SKM-1 treated with dmso at 0.1 percent for 144 hours (cell line): ENCODE data around the gene DIAPH1.
"Not testable (repeated sequence)": the region's sequence is repeated elsewhere in the genome, so short reads cannot be mapped to it uniquely, and the experiment has no call there.

ENCODE experiments used
- DNase-seq: peaks from one replicate; lab custom pipeline; 2025; ENCODE audit not compliant: unreplicated experiment; lab: John Stamatoyannopoulos, UW

The DIAPH1 gene

DNA sequence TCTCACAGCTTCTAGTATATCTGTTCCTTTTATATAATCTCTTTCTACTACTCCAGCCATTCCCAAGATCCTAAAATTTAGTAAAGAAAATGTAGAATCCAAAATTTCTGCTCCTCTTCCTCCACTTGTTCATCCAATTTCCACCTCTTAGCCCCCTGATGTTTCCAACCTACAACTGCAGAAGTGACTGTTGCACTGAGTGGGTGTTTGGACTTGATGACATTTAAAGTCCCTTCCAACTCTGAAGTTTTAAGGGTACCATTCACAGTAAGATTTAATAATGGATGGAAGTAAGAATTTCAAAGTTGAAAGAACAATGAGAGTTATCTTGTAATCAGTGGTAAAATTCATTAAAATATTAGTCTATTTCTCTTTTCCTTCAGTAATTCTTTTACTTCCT is 5.5 kb downstream of the DIAPH1 start:
- no peak for DNase-seq

DNA sequence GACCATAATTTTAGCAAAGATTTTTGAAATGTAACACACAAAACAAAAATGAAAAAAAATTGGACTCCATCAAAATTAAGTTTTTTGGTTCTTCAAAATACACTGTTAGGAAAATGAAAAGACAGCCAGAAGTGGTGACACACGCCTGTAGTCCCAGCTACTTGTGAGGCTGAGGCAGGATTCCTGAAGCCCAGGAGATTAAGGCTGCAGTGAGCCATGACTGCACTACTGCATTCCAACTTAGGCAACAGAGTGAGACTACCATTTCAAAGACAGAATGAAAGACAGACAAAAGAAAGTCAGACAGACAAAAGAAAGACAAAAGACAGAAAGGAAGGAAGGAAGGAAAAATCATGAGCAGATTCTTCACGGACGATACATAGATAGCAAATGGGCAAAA is 7.5 kb downstream of the DIAPH1 start:
- no peak for DNase-seq

DNA sequence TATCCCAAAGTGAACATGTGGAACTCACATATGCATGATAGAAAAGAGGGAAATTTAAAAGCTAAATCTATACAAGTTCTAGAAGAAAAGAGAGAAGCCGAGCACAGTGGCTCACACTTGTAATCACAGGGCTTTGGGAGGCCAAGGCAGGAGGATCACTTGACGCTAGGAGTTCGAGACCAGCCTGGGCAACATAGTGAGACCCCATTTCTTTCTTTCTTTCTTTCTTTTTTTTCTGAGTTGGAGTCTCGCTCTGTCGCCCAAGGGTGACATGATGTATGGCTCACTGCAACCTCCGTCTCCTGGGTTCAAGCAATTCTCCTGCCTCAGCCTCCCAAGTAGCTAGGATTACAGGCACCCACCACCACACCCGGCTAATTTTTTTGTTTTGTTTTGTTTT is 8.9 kb downstream of the DIAPH1 start:
- DNase-seq, result not testable (repeated sequence)

DNA sequence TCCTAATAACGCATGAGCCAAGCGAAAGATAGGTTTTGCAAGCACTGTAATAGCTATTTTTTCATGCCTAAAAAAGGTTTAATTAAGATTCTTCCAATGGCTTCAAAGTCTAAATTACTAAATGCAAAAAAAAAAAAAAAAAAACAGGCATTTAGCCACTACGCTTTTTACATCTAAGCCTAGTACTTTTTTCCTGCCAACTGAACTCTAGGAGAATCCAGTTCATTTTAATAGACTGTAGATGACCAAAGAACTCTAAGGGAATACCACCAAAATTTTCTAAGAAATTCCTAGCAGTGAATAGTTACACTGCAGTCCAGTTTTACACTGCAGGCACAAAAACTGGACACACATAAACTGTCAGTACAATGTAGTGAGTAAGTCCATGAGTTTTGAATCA is 9.8 kb downstream of the DIAPH1 start:
- no peak for DNase-seq

DNA sequence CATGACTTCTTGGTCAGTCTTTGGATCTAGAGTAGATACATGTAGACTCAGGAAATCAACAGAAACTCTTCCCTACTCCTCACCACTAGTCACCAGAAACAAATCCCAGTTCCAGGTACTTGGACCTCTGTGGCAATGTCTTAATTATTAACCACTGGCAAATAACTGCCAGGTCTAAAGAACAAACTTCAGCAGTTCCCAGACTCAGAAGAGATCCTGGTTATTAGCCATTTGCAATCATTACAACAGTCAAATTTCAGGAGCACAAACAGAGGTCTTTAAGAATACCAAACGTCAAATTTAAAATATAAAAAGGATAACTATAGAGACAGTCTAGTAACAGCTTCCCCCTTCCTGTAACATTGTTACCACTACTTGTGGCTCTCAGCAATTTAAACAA is 10.2 kb downstream of the DIAPH1 start:
- DNase-seq, result no peak

DNA sequence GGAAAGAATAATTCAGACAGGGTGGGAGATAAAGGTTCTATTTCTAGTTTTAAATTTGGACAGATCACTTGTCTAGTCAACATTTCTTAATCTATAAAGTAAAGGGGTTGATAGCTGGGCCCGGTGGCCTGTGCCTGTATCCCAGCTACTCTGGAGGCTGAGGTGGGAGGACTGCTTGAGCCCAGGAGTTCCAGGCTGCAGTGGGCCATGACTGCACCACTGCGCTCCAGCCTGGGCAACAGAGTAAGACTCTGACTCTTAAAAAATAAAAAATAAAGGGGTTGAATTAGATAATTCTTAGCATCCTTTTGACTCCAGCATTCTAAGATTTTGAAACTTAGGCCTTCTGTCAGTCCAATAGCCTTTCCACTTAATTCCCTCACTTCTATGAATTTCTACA is 10.8 kb downstream of the DIAPH1 start:
- DNase-seq, result no peak

DNA sequence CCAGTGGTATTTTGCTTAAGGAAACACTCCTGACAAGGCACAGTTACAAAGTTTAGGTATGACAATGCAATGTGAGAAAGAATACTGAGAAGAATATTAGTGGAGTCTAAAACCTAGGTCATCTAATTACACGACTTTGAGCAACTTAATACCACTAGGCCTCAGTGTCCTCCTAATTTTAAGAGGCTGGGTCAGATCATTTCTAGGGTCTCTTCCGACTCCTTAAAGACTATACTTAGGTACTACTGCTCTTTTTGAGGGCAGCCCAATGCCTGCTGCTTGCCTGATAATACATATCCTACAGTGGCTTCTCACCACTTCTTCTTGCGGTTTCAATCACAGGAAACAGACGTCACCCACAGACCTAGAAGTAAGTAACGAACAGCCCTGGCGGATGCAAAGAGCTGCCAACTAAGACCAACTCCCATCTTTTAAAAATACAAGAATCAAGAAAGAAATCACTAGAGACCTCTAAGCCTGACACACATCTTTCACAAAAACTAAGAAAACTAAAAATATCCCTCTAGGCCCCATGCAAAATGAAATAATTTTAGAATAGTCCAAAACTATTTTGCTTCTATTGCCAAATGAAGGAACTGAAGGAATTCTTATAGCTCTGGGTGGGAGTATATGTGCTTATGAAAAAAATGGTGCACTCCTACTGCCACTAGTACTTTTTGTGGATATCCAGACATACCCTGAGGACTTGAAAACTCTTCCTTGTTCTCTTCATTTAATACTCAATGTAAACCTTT is 13.1 kb downstream of the DIAPH1 start:
- peak; percentile 96 for DNase-seq

DNA sequence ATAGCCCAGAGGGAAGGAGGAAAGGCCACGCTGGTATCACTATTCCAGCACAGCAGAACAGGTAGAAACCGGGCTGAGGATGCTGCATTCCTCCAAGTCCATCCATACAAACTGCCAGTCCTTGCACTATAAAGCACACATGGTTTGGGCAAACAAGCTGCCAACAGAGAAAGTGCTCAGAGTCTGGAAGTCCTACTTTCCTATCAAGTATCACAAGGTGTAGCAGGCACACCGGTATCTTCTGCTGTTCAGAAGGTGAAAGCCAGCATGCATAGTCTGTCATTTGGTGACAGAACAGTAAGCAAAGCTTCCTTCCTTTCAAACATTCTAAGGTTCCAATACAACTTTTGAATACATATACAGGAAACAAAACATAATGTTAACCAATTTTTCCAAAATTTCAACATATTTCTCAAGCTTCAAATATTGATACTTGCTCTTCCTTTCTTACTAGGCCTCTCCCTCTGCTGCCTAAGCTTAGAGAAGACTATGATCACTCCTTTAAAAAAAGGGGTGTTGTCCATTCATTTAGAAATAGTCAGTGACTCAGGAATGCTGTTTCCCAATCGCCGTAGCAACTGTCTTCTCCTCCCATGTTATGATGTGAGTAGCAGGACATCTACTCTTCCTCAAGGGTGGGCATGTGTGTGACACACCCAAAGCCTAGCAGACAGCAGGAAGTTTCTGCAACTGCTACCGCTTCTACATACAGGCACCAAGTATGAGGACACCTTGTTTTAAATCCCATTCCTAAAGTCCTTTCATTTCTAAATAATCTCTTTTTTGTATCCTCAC is 14.7 kb downstream of the DIAPH1 start:
- peak; percentile 98 for DNase-seq

DNA sequence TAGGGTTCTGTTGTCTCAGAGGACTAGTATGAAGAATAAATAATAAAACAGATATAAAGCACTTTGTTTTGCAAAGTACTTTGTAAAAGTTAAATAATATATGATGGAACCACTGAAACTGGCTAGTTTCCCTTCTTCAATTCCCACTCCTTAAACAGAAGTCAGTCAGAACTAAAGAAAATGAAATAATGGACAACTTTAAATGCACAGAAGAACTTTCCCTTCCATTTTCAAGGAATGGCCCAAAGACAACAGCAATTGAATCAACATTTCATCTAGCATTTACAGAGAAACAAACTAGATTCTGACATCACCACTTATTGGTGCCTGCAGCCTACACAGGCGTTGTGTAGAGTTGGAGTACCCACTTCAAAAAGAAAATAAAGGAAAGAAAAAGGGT is 16.2 kb downstream of the DIAPH1 start:
- DNase-seq, result no peak

DNA sequence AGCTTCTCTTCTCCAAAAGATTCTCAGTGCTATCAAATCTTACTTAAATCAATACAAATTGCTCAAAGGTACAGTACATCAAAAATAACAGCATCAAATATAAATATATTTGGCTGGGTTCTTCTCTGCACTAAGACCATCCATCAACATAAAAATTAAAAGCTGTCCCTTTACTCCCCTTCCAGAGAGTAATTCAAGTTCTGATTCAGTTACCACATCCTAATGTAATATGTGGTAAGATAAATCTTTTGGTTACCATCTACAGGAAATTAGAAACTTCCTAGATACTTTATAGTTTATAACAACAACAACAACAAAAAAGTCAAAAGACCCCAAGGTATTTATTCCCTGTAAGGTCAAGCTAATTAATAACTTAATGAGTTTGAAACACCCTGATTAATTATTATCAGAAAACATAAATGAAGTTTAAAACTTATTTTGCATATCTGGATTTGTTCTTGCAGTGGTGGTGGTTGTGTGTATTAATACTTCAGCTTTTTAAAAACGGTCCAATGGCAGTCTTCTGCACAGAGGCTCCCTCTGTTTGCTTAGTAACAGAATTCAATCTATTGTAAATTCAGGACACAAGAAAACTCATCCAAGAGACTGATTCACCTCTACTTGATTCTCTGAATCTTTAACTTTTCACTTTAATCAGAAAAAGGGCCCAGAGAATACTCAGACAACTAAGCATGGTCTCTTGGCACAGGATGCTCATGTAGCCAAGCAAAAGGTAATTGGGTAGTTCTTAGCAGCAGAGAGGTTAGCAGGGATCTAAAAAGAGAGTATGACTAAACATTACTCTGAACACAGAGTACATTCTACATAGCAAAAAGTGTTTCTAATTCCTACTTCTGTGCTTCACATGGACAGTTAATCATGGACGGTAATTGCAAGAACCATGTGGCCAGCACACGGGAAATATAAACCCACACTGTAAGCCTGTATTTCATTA is 20.1 kb downstream of the DIAPH1 start:
- no peak for DNase-seq

DNA sequence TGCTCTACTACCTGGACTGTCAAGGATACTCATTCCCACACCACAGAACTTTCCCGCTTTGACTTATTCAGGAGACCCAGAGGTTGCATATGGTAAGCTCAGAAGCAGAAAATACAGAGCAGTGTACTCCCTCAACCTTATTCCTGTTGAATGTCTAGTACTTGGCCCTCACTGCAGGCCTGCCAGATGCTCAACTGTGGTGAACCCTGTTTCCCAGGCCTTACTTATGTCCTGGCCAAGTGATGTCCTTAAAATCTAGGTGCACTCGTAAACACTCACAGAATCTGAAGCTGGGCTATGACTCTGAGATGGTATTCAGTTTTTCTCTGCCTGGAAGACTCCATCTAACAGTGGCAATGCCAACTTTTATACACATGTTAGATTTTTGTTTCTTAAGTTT is 21.0 kb downstream of the DIAPH1 start:
- no peak for DNase-seq

DNA sequence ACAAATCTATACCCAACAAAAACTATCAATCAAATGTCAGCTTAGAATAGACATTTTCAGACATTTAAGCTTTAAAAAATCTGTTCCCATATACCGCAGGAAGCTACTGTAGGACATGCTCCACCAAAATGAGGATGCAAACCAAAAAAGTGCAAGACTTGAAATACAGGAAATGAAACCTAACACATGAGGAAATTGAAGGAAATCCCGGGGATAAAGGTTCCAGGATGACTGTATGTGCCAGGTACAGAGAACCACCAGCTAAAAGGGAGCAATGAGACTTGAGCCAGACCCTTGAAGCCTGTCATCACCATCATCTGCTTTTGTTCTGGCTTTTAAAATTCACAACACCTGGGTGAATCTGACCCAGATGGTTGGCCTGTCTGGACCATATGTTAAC is 21.4 kb downstream of the DIAPH1 start:
- peak; percentile 26 for DNase-seq

DNA sequence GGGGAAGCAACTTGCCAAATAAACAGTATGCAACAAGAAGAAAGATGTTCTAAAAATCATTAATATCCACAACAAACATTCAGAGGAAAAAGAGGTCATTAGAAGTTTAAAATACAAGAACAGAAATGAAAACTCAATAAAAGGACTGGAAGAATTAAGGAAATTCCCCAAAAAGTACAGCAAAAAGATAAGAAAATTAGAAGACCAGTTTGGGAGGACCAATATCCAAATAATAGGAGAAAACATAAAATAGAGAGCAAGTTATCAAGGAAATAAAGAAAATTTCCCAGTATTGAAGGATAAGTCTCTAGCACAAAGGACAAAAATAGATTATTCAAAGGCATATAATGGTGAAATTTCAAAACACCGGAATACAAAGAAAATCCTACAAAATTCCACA is 21.9 kb downstream of the DIAPH1 start:
- no peak for DNase-seq

DNA sequence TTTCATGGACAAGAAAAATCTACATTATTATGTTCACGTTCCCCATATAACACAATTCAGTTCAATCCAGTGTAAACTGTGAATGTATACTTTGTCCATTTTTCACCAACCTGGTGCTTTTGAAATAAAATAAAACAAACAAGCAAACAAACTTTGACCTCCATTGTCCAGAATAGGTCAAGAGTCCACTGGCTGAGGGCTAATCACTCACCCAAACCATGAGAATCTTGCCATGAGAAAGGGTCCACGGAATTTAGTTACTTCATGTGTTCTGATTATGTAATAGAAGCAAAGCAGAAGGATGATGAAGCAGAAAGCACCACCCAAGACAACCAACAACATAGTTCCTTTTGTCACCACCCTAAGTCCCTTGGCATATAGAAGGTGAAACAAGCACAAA is 28.7 kb downstream of the DIAPH1 start:
- DNase-seq, result peak; percentile 29

DNA sequence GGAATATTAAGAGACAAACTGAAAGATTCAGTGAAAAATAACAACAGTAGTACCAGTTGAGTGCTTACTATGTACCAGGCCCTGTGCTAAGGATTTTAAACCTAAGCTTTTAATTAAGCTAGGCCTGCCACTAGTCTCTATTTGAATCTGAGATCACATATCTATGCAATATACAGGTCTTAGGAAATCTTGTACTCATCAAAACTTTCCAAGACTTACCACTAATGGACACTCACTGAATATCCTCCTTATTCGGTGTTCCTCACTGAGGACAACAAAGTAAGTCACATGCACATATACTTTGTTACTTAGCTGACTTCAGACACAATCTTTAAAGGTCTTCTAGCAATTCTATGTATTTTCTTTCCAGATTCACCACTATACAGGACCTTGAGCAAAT is 32.6 kb downstream of the DIAPH1 start:
- no peak for DNase-seq

DNA sequence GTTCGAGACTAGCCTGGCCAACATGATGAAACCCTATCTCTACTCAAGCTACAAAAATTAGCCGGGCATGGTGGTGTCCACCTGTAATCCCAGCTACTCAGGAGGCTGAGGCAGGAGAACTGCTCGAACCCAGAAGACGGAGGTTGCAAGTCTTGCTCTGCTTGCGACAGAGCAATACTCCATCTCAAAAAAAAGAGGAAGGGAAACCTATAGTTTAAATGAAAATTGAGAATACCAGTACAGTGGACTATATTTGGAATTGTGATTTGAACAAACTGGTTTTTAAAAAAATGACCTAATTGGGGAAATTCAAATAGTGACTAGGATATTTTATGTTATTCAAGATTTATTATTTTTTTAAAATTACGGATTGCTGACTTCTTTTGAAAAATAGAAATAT is 33.2 kb downstream of the DIAPH1 start:
- no peak for DNase-seq

DNA sequence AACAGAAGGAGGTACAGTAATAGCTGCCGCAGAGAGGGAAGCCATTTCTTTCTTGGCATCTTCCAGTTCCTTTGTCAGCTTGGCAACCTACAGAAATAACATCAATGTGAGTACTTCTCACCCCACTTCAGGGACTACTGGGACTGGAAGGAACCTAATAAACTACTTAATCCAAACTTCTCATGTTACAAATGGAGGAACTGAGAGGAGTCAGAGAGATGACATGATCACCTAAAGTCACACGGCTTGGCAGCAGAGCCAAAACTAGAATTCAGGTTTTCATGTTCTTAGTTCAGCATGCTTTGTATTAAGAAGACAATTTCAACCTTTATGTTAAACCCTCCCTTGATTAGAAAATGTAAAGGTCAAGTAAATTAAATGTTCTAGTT is 44.7 kb downstream of the DIAPH1 start:
- no peak for DNase-seq

DNA sequence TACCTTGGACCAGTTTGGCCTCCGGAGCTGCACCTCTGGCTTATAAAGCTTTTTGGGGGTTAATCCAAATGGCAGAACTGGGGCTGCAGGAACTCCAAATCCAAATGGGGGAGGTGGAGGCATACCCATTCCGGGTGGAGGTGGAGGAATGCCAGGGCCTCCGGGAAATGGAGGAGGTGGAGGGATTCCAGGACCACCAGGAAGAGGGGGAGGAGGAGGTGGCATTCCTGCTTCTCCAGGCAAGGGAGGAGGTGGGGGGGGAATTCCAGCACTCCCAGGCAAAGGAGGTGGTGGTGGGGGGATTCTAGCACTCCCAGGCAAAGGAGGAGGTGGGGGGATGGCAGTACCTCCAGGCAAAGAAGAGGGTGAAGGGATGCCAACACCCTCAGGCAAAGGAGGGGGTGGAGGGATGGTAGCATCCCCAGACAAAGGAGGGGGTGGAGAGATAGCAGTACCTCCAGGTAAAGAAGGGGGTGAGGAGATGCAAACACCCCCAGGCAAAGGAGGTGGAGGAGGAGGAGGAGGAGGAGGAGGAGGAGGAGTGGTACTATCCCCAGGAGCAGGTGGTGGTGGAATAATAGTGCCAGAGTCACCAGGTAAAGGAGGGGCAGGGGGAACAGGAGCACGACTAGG is 45.2 kb downstream of the DIAPH1 start:
- DNase-seq, result no peak

DNA sequence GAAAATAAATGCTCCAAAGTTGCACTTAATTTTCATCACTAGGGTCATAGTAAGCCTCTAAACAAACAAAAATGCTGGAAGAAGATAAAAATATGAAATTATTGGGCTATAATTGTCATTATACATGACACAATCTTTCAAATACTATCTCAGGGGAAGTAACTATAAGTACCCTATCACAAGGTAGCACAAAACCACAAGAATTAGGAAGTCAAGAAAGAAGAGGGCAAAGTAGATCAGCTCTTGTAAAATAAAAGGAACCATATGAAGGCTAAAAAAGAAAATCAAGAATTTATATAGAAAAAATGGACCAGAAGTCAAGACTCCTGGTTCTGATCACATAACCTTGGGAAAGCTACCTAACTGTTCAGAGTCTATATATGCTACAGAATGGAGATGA is 48.1 kb downstream of the DIAPH1 start:
- DNase-seq, result peak; percentile 62

DNA sequence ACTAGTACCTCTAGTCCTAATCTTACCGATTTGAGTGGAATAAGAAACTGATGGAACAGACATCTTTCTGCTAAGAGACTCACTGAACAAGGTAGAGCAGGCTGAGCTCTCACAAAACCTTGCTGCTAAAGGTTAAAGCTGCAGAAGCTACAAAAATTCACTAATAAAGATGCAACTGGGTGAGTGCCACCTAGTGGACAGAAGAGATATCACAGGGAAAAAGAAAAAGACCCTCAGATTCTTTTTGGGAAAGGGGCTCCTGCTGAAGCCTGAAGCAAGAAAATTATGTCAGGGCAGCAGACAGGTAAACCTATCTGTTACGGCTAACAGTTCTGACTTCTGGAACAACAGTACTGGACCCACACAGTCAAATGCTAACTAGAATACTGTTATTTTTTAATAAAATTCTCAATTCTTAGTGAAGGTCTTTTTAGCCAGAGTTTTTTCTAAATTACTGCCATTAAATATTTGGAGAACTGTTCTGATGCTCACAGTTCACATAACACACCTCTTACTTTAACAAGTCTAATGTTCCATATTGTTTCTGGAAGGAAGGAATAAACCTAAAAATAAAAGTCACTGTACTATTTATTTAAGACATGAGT is 51.2 kb downstream of the DIAPH1 start:
- no peak for DNase-seq
